Adrenal gland (tissue), 12 donors: Measurements from ENCODE around the gene TADA2A. TPM values are rescaled to one million over a fixed set of nuclear protein-coding genes. Genes with fewer than 3 reads are reported as not detected.

Experiments used
- DNase-seq, 7 donors: peaks; one replicate each; pipeline ENCODE4 v3.0.0-alpha.2; 2019 to 2020
- H3K27ac ChIP-seq, 5 donors: fragments of 200-600 bp; sonication (generic) in 4 of 5; 1 replicate in 3 of 5; 2 replicates in 2 of 5; pipeline versions ENCODE4 v1.5.1 to v1.8.0; 2016 to 2020; ENCODE audit warnings: mild to moderate bottlenecking in 1 of 5
- H3K27me3 ChIP-seq: fragments of 200-600 bp; 2 replicates; pipeline ENCODE4 v1.8.0; 2021
- H3K36me3 ChIP-seq, 2 donors: fragments of 200-600 bp; replicated peaks in 1 of 2; 1 replicate in 1 of 2; 2 replicates in 1 of 2; pipeline versions ENCODE4 v1.5.1 to v1.8.0; 2018 to 2022
- H3K4me1 ChIP-seq, 2 donors: fragments of 200-600 bp; replicated peaks in 1 of 2; 1 replicate in 1 of 2; 2 replicates in 1 of 2; pipeline versions ENCODE4 v1.5.1 to v1.8.0; 2018 to 2021
- H3K4me3 ChIP-seq, 4 donors: fragments of 200-600 bp; sonication (generic) in 3 of 4; one replicate each; pipeline ENCODE4 v1.5.1; 2016 to 2018
- H3K9me3 ChIP-seq, 3 donors: fragments of 200-600 bp; sonication (generic) in 1 of 3; replicated peaks in 1 of 3; 1 replicate in 2 of 3; 2 replicates in 1 of 3; pipeline versions ENCODE4 v1.5.1 to v1.8.0; 2016 to 2021
- CTCF ChIP-seq, 6 experiments: fragments of 450-650 bp in 4 of 6; fragments of 200-600 bp in 2 of 6; sonication (generic) in 1 of 6; IDR thresholded peaks; 1 replicate in 5 of 6; 2 replicates in 1 of 6; pipeline versions ENCODE4 v1.5.1 to v1.8.0; 2016 to 2021; ENCODE audit warnings: antibody characterized with exemption in 6 of 6, mild to moderate bottlenecking in 2 of 6, moderate library complexity in 1 of 6
- POLR2A ChIP-seq, 2 donors: fragments of 450-650 bp; IDR thresholded peaks; one replicate each; pipeline ENCODE4 v1.6.1; 2017; ENCODE audit warnings: antibody characterized with exemption in 2 of 2, mild to moderate bottlenecking in 2 of 2, moderate library complexity in 1 of 2
- WGBS, 4 donors: extraction: QIAGEN DNeasy Blood & Tissue Kit in 2 of 4; methylation state at CpG; one replicate each; pipeline versions ENCODE4 v1.1.5 to v1.1.7; 2013 to 2017; 5-methylcytosine and 5-hydroxymethylcytosine counted together
- intact Hi-C, 2 donors: fragments of 100-400 bp; cut with DNase I; formaldehyde crosslinking; loops; one replicate each; pipeline versions ENCODE4 v1.14.1 to v1.15.0; 2022 to 2023
- polyA plus RNA-seq, 3 donors: library from polyadenylated mRNA; stranded (reverse); fragments of 200-250 nt in 2 of 3; fragments of 350-450 nt in 1 of 3; fragmentation: Illumina TruSeq in 1 of 3; extraction: RNeasy Lipid Tissue Mini Kit (QIAGEN cat#74804) in 1 of 3; gene quantifications; one replicate each; pipeline ENCODE4 v1.2.3, GENCODE V29; 2013 to 2014
- total RNA-seq, 9 donors: library from RNA; depleted of rRNA in 4 of 9; stranded (reverse); fragments of >200 nt in 4 of 9; fragments of 120-200 nt in 1 of 9; fragmentation: NEBNext Ultra II Directional in 1 of 9; extraction: Animal tissue kit (Norgen Biotek cat#: 25700) in 1 of 9; gene quantifications; one replicate each; pipeline versions ENCODE4 v1.1.0 to v1.2.4, GENCODE V29; 2013 to 2023
- donor health status: healthy with polysubstance abuse.
- donor health status: Bipolar disorder and iron deficiency.
- donor health status: DM: yes; HTN: yes; CAD: no.
- donor health status: DM: no; HTN: no; CAD: no.
- donor health status: DM: no; HTN: no; CAD: no.
- donor health status: DM: yes; HTN: yes; CAD: no.

Gene TADA2A
- total and polyA plus RNA-seq, 12 donors: 7.6 to 21.5 (median 15.7) TPM

DNA sequence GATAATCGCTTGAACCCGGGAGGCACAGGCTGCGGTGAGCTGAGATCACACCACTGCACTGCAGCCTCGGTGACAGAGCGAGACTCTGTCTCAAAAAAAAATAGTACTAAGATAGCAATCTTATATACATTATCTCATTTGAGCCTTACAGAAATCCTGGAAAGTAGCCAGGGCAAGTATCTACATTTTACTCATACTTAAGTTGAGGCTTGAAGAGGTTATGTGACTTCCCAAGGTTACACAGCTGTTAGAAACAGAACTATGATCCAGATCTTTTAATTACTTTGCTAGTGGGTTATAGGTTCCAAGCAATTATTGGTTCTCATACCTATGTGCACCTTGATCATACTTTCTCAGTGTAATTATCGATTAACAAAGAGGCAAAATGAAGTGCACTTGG lies 15.5 kb upstream of the TADA2A start:
- no peak for DNase-seq
- WGBS, 4 donors: 94 to 97% (median 96%) methylated on average over 6 of the region's 6 CpGs
- Histone ChIP-seq H3K4me3 (no peak overlapping the region), H3K4me1 (no peaks in the 10 kb centered on the region), H3K36me3 (no peaks in the 10 kb centered on the region), H3K27me3 (no peaks in the 10 kb centered on the region), H3K9me3 (no peaks in the 10 kb centered on the region), H3K27ac (no peak overlapping the region)
- no peak for TF ChIP-seq POLR2A (IDR thresholded peaks at IDR 0.05)
- TF ChIP-seq CTCF (IDR thresholded peaks at IDR 0.05): no peak
- intact Hi-C loops: no loop called here

DNA sequence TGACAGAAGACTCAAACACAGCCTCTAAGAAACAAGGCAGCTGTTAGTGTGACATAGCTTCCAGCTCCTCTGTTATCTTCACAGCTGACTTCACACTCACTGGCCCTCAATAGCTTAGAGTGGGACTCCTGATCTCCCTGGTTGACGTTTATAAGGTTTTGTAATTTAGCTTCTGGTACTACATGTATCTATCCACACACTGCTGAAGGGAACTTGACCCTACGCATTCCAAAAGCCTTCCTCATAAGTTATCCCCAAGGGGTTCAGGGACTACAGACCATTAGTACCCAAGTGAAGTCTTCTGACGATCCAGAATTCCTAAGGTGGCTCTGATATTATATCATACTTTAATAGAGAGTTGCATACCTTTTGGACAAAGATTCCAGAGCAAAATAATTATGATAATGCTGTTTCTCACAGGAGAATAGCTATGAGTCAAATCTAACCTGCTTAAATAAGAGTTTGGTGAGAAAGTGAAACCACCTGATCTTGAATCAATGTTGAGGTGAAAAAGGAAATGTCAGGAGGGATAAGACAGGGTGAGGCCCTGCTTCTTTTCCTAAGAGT lies 14.6 kb upstream of the TADA2A start:
- TF ChIP-seq CTCF (IDR thresholded peaks at IDR 0.05) (no peak), POLR2A (IDR thresholded peaks at IDR 0.05) (no peak)
- DNase-seq: no peak
- H3K27me3 ChIP-seq: no peaks in the 10 kb centered on the region
- intact Hi-C loops: no loop called here
- no peak overlapping the region for H3K4me3 ChIP-seq
- H3K4me1 ChIP-seq: no peaks in the 10 kb centered on the region
- H3K27ac ChIP-seq: no peak overlapping the region
- 72 to 80% (median 74%) methylated on average over 3 of the region's 3 CpGs for WGBS, 4 donors
- H3K36me3 ChIP-seq: no peaks in the 10 kb centered on the region
- no peaks in the 10 kb centered on the region for H3K9me3 ChIP-seq

- no peak overlapping the region for H3K27ac ChIP-seq
- no peak overlapping the region for H3K4me3 ChIP-seq
- intact Hi-C loops: no loop called here
- no peaks in the 10 kb centered on the region for H3K36me3 ChIP-seq
- WGBS, 4 donors: 91 to 95% (median 93%) methylated on average over 6 to 7 of the region's 7 CpGs
- H3K27me3 ChIP-seq: no peaks in the 10 kb centered on the region
- H3K9me3 ChIP-seq: no peaks in the 10 kb centered on the region
- no peaks in the 10 kb centered on the region for H3K4me1 ChIP-seq
- no peak for DNase-seq
- TF ChIP-seq POLR2A (IDR thresholded peaks at IDR 0.05): no peak
- TF ChIP-seq CTCF (IDR thresholded peaks at IDR 0.05): no peak
Measured at GRCh38 chr17:37393352-37393751, 13.3 kb upstream of the TADA2A start.

- intact Hi-C loops: no loop called here
- TF ChIP-seq CTCF (IDR thresholded peaks at IDR 0.05) (no peak), POLR2A (IDR thresholded peaks at IDR 0.05) (no peak)
Measured at GRCh38 chr17:37399265-37399803, 7.4 kb upstream of the TADA2A start.

More at GRCh38 chr17:37399265-37399803, 7.4 kb upstream of the TADA2A start:
- Histone ChIP-seq H3K4me1 (no peaks in the 10 kb centered on the region), H3K27me3 (no peaks in the 10 kb centered on the region), H3K27ac (no peak overlapping the region), H3K36me3 (no peaks in the 10 kb centered on the region), H3K4me3 (no peak overlapping the region), H3K9me3 (no peaks in the 10 kb centered on the region)
- WGBS, 4 donors: 50 to 67% (median 63%) methylated on average over 5 of the region's 5 CpGs
- DNase-seq: peak in 2 of 7 donors; percentile 27 to 28
